CD1c-positive myeloid dendritic cell (primary cell): ENCODE measurements around the gene SCN2A.
"Not testable (repeated sequence)": the region's sequence is repeated elsewhere in the genome, so short reads cannot be mapped to it uniquely, and the experiment has no call there.

Experiments used
- DNase-seq: peaks from one replicate; pipeline ENCODE4 v3.0.0-alpha.2; 2016; ENCODE audit errors: extremely low spot score

SCN2A gene

DNA sequence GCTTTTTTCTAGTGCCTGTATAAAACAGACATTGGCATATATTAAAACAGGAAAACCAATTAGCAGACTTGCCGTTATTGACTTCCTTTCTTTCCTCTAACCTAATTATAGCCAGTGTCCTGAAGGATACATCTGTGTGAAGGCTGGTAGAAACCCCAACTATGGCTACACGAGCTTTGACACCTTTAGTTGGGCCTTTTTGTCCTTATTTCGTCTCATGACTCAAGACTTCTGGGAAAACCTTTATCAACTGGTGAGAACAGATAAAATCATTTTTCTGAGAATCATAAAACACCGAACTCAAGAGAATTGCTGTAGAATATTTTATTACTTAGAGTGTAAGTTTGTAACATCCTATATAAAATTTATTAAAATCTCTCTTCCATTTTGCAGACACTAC is 74.3 kb downstream of the SCN2A start:
- no peak for DNase-seq

GRCh38 chr2:165328272-165328671 is 89.1 kb downstream of the SCN2A start:
- DNase-seq, result no peak

GRCh38 chr2:165344276-165344675 is 105.1 kb downstream of the SCN2A start:
- DNase-seq, result not testable (repeated sequence)

DNA sequence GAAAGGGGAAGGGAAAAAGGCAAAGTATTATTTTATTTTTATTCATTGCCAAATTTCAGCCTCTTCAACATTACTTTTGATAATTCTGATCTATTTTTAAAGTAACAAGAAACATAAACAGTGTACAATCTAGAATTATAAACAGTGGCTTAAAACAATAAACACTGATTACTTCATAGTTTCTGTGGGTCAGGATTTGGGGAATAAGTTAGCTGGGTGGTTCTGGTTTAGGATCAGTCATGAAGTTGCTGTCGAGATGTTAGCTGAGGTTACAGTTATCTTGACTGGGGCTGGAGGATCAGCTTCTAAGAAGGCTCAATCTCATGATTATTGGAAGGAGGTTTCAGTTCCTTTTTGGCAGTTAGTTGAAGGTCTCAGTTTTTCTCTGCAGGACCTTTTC is 109.2 kb downstream of the SCN2A start:
- DNase-seq, result no peak

DNA sequence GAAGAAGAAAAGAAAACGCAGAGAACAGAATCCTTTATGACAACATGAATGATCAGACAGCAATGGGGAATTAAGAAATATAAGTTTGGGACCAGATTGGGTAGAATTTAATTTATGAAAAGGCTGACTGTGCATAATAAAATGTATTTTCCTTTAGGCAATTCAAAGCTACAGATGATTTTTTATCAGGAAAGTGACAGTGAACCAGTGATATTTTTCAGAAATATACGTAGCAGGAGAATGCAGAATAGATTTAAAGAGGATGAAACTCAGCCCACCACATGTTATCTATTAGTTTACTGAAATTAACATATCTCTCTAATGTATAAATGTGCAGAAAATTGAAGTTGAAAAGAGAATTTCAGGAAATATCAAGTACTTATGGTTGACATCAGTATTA is 110.0 kb downstream of the SCN2A start:
- no peak for DNase-seq

- no peak for DNase-seq
Observed at GRCh38 chr2:165357758-165358157, 118.5 kb downstream of the SCN2A start.

DNA sequence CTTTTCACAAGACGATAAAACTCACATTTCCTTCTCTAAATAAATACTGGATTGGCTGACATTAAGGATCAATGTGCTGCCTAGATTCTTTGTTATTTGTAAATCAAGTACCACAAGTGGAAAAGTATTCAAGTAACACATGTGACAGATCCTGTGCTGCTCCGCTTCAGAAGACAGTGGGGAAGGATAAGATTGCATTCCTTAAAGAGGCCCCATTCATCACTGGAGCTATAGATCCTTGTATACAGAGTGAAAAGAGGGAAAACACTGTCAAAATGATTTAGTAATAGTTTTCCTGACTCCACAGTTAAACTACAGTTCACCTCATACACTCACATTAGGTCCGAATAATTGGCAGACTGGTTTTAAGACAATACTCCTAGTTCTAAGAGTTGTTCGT is 122.3 kb downstream of the SCN2A start:
- no peak for DNase-seq

GRCh38 chr2:165369131-165369897 is 130.1 kb downstream of the SCN2A start:
- DNase-seq, result no peak

- DNase-seq, result no peak
Observed at GRCh38 chr2:165369898-165370296, 130.7 kb downstream of the SCN2A start.

- no peak for DNase-seq
Observed at GRCh38 chr2:165371356-165371755, 132.1 kb downstream of the SCN2A start.

DNA sequence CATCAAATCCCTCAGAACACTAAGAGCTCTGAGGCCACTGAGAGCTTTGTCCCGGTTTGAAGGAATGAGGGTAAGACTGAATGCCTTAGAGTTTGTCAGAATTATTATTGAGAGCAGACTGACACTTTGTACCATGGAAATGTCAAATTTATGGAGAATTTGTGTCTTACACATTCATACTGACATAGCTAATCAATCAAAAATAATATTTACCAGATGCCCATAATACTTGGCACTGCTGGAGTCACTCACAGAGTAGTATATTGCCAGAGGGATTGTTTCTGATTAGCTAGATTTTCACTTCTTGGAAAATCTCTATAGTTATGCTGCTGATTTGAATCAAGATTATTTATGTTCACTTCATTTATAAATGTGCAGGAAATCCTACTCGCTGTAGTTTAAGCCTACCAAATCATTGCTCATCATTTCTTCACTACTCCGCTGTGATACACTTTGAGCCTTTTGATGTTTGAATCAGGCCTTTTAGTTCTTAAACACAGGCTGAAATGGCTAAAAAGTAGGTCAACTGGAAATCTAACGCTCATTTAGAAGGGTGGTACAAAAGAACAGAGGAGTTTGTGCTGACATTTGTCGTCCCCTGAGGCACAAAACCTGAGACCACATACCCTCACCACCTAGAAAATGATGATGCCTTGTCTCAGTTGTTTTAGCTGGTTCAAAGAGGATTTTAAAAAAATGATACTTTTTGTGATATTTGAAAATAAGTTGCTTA is 134.2 kb downstream of the SCN2A start:
- DNase-seq, result no peak

- no peak for DNase-seq
Observed at GRCh38 chr2:165376571-165376975, 137.4 kb downstream of the SCN2A start.

DNA sequence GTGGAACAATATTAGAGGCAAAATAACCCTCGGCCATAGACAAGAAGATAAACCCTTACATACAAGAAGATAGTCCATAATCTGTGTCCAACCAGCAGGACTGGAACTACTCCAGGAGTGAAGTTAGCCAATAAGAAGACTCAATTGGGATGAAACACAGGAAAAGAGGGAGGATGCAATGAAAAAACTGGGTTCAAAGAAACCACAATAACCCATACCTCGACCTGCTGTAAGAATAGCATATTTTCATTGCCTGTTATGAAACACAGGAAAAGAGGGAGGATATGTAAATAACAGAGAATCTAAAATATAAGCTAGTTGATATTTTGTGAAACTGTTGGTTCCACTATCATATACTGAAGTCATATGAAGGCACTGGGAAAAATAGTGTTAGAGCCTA is 143.1 kb downstream of the SCN2A start:
- DNase-seq, result no peak

DNA sequence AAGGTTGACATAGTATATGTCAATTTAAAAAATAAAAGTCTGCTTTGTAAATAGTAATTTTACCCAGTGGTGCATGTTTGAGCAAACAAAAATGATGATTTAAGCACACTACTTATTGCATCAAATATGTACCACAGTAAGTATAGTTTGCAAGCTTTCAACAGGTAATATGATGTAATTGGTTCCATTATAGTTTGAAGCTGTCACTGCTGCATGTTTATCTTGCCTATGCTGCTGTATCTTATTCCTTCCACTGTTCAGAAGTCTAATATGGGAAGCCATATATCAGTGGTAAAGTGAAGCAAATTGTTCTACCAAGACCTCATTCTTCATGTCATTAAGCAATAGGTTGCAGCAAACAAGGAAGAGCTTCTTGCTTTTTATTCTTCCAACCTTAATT is 151.7 kb downstream of the SCN2A start:
- no peak for DNase-seq

- no peak for DNase-seq
Observed at GRCh38 chr2:165391791-165392190, 152.6 kb downstream of the SCN2A start.

- DNase-seq, result not testable (repeated sequence)
Observed at GRCh38 chr2:165398603-165399002, 159.4 kb downstream of the SCN2A start.

- peak; percentile 64 for DNase-seq
Observed at GRCh38 chr2:165401285-165401852, 162.2 kb downstream of the SCN2A start.

GRCh38 chr2:165402162-165402561 is 162.9 kb downstream of the SCN2A start:
- DNase-seq, result no peak

- no peak for DNase-seq
Observed at GRCh38 chr2:165406173-165406572, 167.0 kb downstream of the SCN2A start.

DNA sequence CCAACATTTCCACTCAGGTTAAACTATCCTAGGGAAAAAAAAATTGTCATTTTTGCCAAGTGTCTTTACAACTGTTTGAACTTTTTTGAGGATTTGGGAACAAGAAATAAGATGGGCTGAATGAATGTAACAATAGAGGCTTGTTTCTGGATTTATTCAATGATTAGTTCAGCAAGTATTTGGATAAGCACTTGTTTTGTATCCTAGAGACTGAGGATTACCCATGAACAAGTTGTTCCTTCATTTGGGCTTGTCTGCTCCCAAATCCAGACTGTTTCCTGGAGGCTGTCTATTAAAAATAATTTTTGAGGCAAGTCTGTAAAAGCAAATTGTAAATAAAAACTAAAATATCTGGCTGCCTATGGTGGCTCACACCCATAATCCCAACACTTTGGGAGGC is 168.3 kb downstream of the SCN2A start:
- DNase-seq, result no peak

- DNase-seq, result no peak
Observed at GRCh38 chr2:165408186-165408585, 169.0 kb downstream of the SCN2A start.

GRCh38 chr2:165410276-165410675 is 171.1 kb downstream of the SCN2A start:
- no peak for DNase-seq

DNA sequence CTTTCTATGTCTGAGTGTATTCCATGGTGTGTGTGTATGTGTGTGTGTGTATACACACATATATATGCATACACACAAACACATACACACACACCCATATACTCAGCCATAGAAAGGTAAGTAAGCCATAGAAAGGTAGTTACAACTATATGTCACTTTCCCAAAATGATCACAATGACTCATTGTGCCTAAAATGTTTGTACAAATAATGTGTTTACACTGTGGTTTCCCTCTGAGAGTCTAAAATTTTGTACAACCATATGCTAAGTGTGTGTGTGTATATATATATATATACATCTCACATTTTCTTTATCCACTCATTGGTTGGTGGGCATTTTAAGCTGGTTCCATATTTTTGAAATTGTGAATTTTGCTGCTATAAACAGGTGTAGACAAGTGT is 175.0 kb downstream of the SCN2A start:
- no peak for DNase-seq
